22Rv1 (cell line): ENCODE results near the gene CYP19A1.

ENCODE experiments used
- CTCF ChIP-seq: fragments of 450-650 bp; IDR thresholded peaks from 2 replicates; pipeline ENCODE4 v1.5.1; 2017; ENCODE audit warnings: mild to moderate bottlenecking
- ZFX ChIP-seq: fragments of 450-650 bp; IDR thresholded peaks from 2 replicates; pipeline ENCODE4 v1.6.1; 2017; ENCODE audit warnings: antibody characterized with exemption, borderline replicate concordance

- TF ChIP-seq CTCF = no peak
- TF ChIP-seq ZFX = no peak
Observed at GRCh38 chr15:51161491-51162220, 176.7 kb downstream of the CYP19A1 start.
